ENCODE measurements around the gene TSSC4.

The TSSC4 gene

GRCh38 chr11:2436013-2436520 is 35.5 kb downstream of the TSSC4 start:
- DNase-seq, result no peak

GRCh38 chr11:2436521-2437031 is 36.0 kb downstream of the TSSC4 start:
- DNase-seq, result no peak

GRCh38 chr11:2437516-2437915 is 37.0 kb downstream of the TSSC4 start:
- no peak for DNase-seq

DNA sequence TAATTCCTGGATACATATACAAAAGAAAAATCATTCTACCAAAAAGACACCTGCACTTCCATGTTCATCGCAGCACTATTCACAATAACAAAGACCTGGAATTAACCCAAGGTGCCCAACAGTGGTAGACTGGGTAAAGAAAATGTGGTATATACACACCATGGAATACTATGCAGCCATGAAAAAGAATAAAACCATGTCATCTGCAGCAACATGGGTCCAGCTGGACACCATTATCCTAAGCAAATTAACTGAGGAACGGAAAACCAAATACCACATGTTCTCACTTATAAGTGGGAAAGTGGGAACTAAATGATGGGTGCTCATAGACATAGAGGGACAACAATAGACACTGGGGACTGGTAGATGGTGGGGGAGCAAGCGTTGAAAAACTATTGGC is 39.3 kb downstream of the TSSC4 start:
- DNase-seq, result no peak

- DNase-seq, result no peak
Observed at GRCh38 chr11:2440646-2441045, 40.1 kb downstream of the TSSC4 start.

GRCh38 chr11:2441171-2441570 is 40.6 kb downstream of the TSSC4 start:
- no peak for DNase-seq

GRCh38 chr11:2442589-2442988 is 42.0 kb downstream of the TSSC4 start:
- no peak for DNase-seq

DNA sequence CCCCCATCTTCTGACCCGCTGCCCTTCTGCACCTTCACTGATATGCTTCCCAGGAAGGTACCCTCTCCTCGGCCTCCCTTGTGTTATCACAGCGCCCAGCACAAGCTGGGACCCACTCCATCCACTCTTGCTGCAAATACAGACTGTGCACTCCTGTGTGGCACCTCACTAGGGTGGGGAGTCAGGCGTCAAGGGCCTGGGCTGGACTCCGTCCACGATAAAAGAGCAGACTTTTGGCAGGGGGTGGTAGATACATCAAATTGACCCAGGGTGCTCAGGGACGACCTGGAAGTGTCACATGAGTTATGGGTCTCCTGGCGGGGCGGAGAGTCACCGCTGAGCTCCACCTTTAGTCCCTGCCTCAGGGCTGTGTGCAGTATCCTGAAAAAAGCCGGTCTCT is 42.9 kb downstream of the TSSC4 start:
- no peak for DNase-seq

DNA sequence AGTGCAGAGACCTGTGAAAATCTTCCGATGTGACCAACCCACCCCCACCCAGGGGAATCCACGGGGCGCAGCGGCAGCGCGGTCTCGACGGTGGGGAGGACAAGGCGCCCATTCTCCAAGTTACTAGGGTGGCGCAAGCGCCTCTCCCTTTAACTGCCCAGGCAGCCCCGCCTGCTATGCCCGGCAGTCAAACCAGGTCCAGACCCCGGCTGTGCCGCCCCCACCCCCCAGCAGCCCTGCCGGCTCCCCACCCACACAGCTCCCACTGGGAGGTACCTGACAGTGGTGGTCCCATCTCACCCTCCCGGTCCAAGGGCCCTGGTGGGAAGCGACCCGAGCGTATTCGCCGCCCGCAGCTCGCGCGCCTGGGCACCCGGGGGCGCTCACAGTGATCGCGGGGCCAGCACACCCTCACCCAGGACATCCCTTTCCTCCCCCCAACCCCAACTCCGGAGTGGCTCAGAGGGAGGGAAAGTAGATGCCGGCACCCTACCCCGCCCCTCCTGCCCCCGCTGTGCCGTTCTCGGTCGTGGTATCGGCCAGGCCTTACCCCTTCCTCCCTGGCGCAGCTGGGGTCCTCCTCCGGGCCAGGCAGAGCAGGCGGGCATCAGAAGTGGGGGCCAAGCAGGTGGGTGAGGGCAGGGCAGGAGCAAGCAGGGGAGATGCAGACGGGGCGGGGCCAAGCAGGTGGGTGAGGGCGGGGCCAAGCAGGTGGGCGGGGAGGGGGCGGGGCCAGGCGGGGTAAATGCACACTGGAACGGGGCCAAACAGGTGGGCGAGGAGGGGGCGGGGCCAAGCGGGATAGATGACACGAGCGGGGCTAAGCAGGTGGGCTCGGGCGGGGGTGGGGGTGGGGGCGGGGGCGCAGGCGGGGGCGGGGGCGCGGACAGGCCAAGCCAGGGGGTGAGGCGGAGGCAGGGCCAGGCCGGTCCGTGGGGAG is 43.6 kb downstream of the TSSC4 start, which contains the start of gene TRPM5:
Gene TRPM5 (minus strand): TSS at position 634 of the 940 bp plus-strand sequence. CDS start 21,478 bp downstream, outside the sequence.
- peak; percentile 79 for DNase-seq

- no peak for DNase-seq
Observed at GRCh38 chr11:2444821-2445745, 44.5 kb downstream of the TSSC4 start, which contains the start of gene KCNQ1. KCNQ1 (plus strand) TSS chr11:2445008; CDS start chr11:2445099, 91 bp downstream.

DNA sequence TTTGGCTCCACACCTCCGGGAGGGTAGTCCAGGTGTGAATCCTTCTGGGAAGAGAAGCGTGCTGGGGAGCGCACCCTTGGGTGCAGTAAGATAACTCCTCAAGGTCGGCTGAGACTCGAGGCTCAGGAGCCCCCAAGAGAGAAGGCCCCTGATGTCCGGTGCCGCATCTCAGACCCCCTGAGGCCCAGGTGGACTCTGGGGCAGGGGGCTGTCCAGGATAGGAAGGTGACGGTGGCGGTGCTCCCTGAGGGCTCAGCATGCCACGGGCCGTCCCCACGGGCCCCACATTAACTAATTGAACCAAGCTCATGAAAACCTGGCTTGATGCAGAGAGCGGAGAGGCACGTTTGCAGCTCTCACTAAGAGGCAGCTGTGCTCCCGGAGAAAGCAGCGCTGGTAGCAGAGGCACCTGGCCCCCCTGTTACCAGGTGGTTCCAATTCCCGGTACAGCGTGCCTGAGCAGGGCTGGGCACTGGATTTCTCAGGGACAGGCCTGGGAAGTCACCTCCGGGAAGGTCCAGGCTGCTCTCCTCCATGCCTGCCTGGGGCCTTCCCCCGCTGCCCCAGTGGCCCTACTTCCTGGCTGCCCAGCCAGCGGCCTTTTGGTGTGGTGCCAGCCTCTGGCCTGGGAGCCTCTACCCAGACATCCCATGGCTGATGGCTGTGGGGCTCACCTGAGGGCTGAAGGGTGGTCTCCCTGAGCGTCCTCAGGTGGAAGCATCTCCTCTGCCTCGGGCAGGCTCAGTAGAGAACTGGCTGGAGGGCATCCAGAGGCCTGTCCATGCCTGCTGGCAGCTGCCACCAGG is 45.4 kb downstream of the TSSC4 start:
- DNase-seq, result no peak

DNA sequence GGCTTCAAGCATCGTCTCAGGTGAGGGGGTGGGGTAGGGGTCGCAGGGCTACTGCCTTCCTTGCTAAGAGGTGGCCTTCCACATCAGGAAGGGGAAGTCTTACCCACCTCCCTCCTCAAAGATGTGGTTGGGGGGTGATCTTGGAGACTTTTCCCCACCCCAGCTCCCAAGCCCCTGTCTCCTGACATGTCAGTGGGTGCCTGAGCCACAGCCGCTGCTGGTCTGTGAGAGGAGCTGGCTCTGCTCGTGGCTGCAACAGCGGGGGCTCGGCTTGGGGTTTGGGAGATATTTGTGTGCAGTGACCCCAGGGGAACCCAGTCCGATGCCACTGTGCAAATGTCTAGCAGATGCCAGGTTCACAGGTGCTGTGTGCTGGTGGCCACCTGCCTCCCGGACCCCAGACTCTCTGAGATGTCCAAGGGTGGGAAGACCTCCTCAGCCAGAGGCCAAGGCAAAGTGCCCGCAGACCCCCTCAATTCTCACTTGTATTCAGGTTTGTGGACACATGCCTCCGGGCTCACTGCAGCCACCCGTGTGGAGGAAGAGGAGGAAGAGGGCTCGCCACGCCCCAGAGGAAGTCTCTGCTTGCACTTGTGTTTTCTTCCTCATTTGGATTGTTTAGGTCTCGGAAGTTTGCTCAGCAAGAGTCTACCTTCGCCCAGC is 46.2 kb downstream of the TSSC4 start:
- no peak for DNase-seq

- no peak for DNase-seq
Observed at GRCh38 chr11:2447253-2447950, 46.9 kb downstream of the TSSC4 start.

DNA sequence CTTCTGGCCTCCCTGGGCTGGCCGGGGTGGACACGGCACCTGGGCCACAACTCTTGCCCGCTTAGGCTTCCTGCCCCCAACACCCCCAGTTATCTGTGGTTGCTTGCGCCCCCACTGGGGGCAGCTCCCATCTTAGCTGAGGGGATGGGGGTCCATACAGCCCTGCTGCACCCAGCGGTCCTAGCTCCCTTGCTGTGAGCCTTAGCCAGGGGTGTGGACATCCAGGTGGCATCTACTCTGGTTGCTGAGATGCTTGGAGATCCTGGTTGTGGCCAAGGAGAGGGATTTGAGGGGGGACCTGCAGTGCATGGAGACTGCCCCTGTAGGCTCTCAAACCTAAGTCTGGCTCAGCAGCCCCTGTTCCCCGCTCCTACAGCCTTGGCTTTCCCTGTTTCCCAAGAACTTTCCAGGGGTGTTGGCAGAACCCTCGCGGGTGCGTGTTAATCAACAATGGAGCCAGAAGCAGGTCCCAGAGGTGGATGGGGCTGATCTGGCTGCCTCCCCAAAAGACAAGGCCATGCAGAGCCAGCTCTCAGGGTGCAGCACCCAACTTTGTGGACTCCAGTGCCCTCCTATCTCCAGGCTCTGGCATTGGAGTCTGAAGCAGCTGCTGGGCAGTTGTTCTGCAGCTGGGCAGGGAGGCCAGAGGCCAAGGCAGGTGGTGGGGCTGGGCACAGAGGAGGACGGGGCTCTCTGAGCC is 47.6 kb downstream of the TSSC4 start:
- DNase-seq, result no peak

DNA sequence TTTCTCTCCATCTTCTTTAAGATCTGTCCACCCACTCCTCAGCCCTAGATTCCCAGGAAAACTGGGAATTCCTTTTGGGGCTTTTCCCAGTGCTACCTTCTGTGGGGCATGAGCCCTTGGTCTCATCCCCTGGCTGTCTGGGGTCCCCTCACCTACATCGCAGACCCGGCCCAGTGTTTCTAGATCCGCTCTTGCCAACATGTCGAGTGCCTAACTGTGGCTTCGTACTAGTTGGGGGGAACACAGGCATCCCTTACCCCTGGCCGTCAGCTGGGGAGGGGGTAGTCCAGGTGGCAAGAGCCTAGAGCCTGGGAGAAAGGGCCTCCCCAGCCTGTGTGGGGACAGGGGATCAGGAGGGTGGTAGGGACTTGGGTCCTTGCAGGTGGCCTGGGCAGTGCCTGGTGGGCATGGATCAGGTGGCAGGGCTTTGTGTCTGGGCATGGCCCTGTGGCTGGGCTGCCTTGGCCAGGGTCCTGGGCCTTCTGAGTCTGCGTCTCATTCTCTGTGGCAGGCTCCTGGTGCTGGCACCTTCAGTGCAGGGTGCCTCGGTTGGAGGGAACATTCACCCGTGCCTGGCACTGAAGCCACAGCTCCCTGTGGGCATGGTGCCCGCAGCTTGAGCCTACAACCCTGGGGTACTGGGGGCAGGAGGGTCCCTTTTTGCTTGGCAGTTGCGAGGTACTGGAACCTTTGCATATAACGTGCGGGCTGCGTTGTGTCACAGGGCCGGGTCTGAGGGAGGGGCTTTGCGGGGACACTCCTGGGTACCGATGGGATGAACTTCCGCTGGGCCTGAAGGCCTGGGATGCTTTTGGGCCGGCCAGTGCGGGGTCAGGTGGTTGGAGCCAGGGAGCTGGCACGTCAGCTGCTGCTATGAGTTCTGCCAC is 48.4 kb downstream of the TSSC4 start:
- no peak for DNase-seq

- no peak for DNase-seq
Observed at GRCh38 chr11:2449548-2450320, 49.2 kb downstream of the TSSC4 start.

DNA sequence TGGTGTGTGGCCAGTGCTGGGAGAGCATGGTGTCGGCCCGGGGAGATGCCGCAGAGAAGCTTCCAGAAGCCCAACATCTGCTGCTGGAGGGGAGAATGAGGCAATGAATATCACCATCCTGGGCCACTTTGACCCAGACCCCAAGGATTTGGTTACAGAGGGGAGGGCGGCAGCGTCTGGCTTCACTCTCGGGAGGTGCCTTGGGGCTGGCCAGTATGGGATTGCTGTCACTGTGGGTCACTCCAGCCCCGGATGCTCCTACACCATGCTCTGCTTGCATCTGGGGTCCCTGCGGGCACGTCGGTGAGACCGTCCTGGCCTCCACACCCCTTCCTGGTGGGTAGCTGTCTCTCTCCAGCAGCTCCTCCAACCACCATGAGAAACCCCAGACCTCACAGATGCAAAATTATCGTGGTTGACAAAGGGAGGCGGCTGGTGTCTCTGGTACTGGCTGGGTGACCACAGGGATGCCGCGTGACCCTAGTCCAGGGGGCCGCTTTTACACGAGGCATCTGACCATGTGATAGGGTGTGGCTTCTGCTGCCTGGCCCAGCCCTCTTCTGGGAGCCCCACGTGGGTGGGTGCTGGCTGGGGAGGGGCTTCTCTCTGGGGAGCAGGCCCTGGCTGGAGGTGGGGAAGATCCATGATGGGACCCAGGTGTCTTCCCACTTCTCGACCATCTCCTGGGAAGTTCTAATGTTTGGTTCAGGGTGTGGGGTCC is 49.9 kb downstream of the TSSC4 start:
- DNase-seq, result no peak

- no peak for DNase-seq
Observed at GRCh38 chr11:2451336-2451735, 50.8 kb downstream of the TSSC4 start.

All from T-helper 9 cell (primary cell).